Fibroblast of mammary gland (primary cell): ENCODE measurements around the gene CAPRIN1.

Experiments used
- DNase-seq: peaks from one replicate; pipeline ENCODE4 v3.0.0-alpha.2; 2010; ENCODE audit warnings: low read depth
- H3K4me3 ChIP-seq: 2 replicates; pipeline ENCODE4 v1.5.1; 2011; ENCODE audit warnings: low read depth, mild to moderate bottlenecking, low read length, moderate library complexity; ENCODE audit not compliant: control insufficient read depth
- TF ChIP-seq, protein P1 (sequence below): conservative IDR thresholded peaks from 2 replicates; pipeline ENCODE4 v1.5.1; 2011; ENCODE audit warnings: low read depth, low read length, inconsistent platforms; ENCODE audit not compliant: control insufficient read depth, insufficient read depth

CAPRIN1 gene

DNA sequence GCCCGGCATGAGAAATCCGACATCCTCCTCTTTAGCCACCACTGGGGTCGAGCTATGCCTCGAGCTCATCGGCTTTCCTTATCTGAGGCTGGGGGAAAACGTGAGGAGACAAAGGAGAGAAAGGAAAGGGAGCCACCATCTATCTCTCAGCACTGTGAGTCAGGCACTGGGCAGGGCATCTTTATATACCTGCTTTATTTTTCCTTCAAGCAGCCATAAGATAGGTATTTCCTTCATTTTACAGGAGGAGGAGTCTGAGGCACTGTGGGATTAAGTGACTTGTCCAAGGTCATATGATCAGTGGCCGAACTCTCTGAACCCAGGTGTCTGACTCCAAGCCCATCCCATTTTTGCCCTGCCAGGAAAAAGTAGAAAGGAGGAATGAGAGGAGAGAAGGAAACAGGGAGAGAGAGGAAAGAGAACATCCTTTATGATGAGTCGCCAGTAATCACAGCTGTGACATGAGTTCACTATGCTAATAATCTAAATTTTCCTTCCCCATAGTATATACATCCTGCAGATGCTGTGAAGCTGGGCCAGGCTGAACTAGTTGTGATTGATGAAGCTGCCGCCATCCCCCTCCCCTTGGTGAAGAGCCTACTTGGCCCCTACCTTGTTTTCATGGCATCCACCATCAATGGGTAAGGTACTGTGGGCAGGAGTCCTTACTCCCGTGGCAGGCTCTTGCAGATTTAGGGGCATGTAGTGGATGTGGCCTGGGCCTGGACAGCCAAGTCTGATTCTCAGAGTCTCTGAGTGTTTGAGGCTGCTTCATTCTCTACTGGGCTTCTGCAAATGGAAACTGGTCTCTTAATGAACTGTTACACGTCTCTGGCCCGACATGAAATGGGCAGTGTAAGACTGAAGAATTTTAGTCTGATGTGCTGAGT lies 75.7 kb downstream of the CAPRIN1 start:
- TF ChIP-seq, protein P1, sequence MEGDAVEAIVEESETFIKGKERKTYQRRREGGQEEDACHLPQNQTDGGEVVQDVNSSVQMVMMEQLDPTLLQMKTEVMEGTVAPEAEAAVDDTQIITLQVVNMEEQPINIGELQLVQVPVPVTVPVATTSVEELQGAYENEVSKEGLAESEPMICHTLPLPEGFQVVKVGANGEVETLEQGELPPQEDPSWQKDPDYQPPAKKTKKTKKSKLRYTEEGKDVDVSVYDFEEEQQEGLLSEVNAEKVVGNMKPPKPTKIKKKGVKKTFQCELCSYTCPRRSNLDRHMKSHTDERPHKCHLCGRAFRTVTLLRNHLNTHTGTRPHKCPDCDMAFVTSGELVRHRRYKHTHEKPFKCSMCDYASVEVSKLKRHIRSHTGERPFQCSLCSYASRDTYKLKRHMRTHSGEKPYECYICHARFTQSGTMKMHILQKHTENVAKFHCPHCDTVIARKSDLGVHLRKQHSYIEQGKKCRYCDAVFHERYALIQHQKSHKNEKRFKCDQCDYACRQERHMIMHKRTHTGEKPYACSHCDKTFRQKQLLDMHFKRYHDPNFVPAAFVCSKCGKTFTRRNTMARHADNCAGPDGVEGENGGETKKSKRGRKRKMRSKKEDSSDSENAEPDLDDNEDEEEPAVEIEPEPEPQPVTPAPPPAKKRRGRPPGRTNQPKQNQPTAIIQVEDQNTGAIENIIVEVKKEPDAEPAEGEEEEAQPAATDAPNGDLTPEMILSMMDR: no peak
- no peak for DNase-seq
- no peak overlapping the region for H3K4me3 ChIP-seq

DNA sequence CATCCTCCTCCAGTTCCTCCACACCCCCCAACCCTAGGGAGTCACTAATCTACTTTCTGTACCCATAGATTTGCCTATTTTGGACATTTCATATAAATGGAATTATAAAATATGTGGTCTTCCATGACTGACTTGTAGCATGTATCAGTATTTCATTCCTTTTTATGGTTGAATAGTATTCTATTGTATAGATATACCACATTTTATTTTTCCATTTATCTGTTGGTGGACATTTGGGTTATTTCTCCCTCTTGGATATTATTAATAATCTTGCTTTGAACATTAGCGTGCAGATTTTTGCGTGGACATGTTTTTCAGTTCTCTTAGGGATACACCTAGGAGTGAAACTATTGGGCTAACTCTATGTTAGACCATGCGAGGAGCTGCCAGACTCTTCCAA lies 77.3 kb downstream of the CAPRIN1 start:
- H3K4me3 ChIP-seq: no peak overlapping the region
- TF ChIP-seq, protein P1: no peak
- DNase-seq: no peak

DNA sequence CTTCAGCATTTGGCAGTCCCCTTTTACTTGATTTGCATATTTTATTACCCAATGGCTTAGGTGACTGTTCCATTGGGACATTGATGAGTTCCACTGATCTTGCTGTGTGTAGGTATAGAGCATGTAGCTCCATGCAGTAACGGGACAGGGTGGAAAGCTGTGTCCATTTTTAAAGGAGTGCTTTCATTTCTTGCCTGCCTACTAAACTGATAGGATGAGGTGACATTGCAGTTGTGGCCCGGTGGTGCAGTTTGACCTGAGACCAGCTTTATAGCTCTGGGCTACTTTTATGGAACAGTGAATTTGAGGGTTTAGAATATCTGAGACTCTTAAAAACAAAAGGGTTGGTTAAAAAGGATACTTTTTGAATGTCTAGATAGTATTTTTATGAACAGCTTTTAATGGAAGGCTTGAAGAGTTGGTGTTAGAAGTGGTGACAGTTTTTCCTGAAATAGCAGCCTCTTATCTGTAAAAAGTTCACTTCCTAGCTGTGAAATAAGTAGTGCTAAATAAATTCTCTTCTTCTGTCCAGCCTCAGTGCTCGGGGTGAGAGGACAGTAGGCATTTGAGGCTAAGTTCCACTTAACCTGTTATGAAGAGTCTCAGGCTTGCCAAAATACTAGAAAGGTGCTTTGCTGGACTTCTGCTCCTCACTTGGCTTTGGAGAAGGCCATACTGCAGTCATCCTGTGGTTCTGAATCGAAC lies 80.9 kb downstream of the CAPRIN1 start:
- no peak for DNase-seq
- H3K4me3 ChIP-seq: no peak overlapping the region
- TF ChIP-seq, protein P1: no peak

DNA sequence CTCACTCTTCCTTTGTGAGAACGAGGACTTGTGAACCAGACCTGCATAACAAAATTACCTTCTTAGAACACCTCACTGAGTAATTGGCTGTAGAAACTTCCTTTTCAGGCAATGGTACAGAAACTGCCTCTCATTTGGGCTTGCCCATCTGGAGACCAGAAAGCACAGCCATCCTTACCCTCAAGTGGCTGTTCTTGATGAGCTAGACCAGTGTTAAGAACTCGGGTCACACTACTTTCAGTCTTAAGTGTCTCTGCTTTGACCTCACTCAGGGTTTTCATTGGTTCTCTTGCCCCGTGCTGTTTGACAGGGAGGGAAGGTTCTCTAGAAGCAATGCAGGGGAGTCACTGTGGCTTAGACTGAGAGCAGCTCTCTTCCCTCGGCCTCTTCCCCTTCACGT lies 83.2 kb downstream of the CAPRIN1 start:
- no peak for DNase-seq
- TF ChIP-seq, protein P1: no peak

DNA sequence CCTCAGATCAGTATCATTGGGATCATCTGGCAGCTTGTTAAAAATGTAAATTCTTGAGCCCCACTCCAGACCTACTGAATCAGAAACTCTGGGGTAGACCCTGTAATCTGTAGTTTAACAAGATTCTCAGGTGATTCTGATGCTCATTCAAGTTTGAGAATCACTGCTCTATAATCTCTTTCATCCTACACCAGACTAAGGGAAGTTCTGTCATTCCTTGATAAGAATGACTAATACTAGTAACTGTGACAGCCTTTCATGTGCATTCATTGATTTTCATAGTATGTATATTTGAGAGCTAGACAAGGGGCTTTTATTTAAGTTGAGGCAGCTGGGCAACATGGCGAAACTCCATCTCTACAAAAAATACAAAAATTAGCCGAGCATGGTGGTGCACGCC lies 83.9 kb downstream of the CAPRIN1 start:
- TF ChIP-seq, protein P1: no peak
- no peak overlapping the region for H3K4me3 ChIP-seq
- no peak for DNase-seq

More for the DNA sequence above, 83.2 kb downstream of the CAPRIN1 start:
- no peak overlapping the region for H3K4me3 ChIP-seq

DNA sequence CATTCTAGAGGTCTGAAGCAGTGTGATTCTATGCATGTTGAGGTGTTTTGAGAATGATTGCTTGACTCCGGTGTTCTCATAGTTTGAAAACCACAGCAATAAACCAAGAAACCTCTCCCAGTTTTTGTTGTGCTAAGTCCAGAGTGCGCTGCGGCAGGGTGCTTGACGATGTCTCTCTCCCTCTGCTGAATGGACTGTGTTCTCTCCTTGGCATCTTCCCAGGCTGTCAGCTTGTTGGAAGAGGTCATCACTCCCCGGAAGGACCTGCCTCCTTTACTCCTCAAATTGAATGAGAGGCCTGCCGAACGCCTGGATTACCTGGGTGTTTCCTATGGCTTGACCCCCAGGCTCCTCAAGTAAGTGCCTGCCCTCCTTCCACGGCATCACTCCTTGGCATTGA lies 84.9 kb downstream of the CAPRIN1 start:
- no peak overlapping the region for H3K4me3 ChIP-seq
- TF ChIP-seq, protein P1: no peak
- DNase-seq: no peak
